Spinal cord (tissue), 10 donors: Measurements from ENCODE around the gene CDHR1. TPM values are rescaled to one million over a fixed set of nuclear protein-coding genes. Genes with fewer than 3 reads are reported as not detected.
A peak's percentile ranks its signal among the peaks of the same experiment; 100 is the strongest.
"Not testable (repeated sequence)": the region's sequence is repeated elsewhere in the genome, so short reads cannot be mapped to it uniquely, and the experiment has no call there.

Experiments
- DNase-seq, 6 donors: peaks; one replicate each; pipeline versions ENCODE4 v3.0.0 to v3.0.0-alpha.2; 2013 to 2015; ENCODE audit warnings: low spot score in 6 of 6, low read depth in 4 of 6
- H3K27ac ChIP-seq: one replicate; pipeline ENCODE4 v1.5.1; 2013; ENCODE audit warnings: low read depth, low read length, control low read depth
- H3K27me3 ChIP-seq: one replicate; pipeline ENCODE4 v1.6.1; 2013; ENCODE audit warnings: low read length; ENCODE audit not compliant: control insufficient read depth, insufficient read depth
- H3K36me3 ChIP-seq: one replicate; pipeline ENCODE4 v1.6.1; 2013; ENCODE audit warnings: low read length; ENCODE audit not compliant: control insufficient read depth, insufficient read depth
- H3K4me1 ChIP-seq: one replicate; pipeline ENCODE4 v1.6.1; 2013; ENCODE audit warnings: low read length; ENCODE audit not compliant: control insufficient read depth, insufficient read depth
- H3K4me3 ChIP-seq: one replicate; pipeline ENCODE4 v1.5.1; 2013; ENCODE audit warnings: low read depth, low read length, control low read depth
- H3K9me3 ChIP-seq: one replicate; pipeline ENCODE4 v1.6.1; 2013; ENCODE audit warnings: low read length; ENCODE audit not compliant: control insufficient read depth, insufficient read depth
- WGBS: methylation state at CpG from one replicate; pipeline ENCODE4 v1.1.5; 2013; ENCODE audit warnings: missing lambda C conversion rate; ENCODE audit not compliant: insufficient coverage; 5-methylcytosine and 5-hydroxymethylcytosine counted together
- polyA plus RNA-seq, 2 donors: library from polyadenylated mRNA; unstranded; fragments of 120-200 nt; gene quantifications; one replicate each; pipeline ENCODE4 v1.2.1, GENCODE V29; 2013; ENCODE audit not compliant: insufficient read length in 2 of 2
- total RNA-seq, 2 donors: library from RNA; depleted of rRNA in 1 of 2; stranded (reverse); fragments of 120-200 nt in 1 of 2; fragments of >200 nt in 1 of 2; gene quantifications; one replicate each; pipeline versions ENCODE4 v1.2.3 to v1.2.4, GENCODE V29; 2013 to 2014
- donor health status: healthy.

Gene CDHR1
- total and polyA plus RNA-seq, 4 donors = 4.7 to 14.1 (median 8.3) TPM

GRCh38 chr10:84159076-84159685, 35.2 kb upstream of the CDHR1 start:
- H3K27me3 ChIP-seq = no peaks in the 10 kb centered on the region
- H3K4me1 ChIP-seq = no peaks in the 10 kb centered on the region
- H3K9me3 ChIP-seq = no peaks in the 10 kb centered on the region
- 36% methylated on average over 5 of the region's 9 CpGs for WGBS
- DNase-seq = peak in 1 of 6 donors; percentile 81
- no peak overlapping the region for H3K27ac ChIP-seq
- peaks cover 4% of the 10 kb centered on the region for H3K36me3 ChIP-seq
- H3K4me3 ChIP-seq = no peak overlapping the region

- Histone ChIP-seq H3K4me1 (no peaks in the 10 kb centered on the region), H3K4me3 (no peak overlapping the region), H3K27ac (no peak overlapping the region), H3K9me3 (no peaks in the 10 kb centered on the region), H3K36me3 (no peaks in the 10 kb centered on the region), H3K27me3 (no peaks in the 10 kb centered on the region)
- WGBS = 76% methylated on average over 1 of the region's 6 CpGs
- DNase-seq = no peak
These were observed 33.5 kb upstream of the CDHR1 start for GRCh38 chr10:84160663-84161362.

- no peak overlapping the region for H3K4me3 ChIP-seq
- no peaks in the 10 kb centered on the region for H3K27me3 ChIP-seq
- no peak overlapping the region for H3K27ac ChIP-seq
- H3K9me3 ChIP-seq = no peaks in the 10 kb centered on the region
- H3K36me3 ChIP-seq = no peaks in the 10 kb centered on the region
- H3K4me1 ChIP-seq = no peaks in the 10 kb centered on the region
- no CpG with 5 or more reads among the region's 2 CpGs for WGBS
- no peak for DNase-seq
These were observed 30.3 kb upstream of the CDHR1 start for GRCh38 chr10:84163996-84164395.

GRCh38 chr10:84164442-84164841, 29.9 kb upstream of the CDHR1 start:
- H3K27me3 ChIP-seq = no peaks in the 10 kb centered on the region
- H3K4me1 ChIP-seq = no peaks in the 10 kb centered on the region
- no peak overlapping the region for H3K4me3 ChIP-seq
- H3K36me3 ChIP-seq = no peaks in the 10 kb centered on the region
- H3K27ac ChIP-seq = no peak overlapping the region
- 50% methylated on average over 2 of the region's 2 CpGs for WGBS
- H3K9me3 ChIP-seq = no peaks in the 10 kb centered on the region
- DNase-seq = no peak

GRCh38 chr10:84166620-84167288, 27.6 kb upstream of the CDHR1 start:
- Histone ChIP-seq H3K9me3 (no peaks in the 10 kb centered on the region), H3K27me3 (no peaks in the 10 kb centered on the region), H3K36me3 (no peaks in the 10 kb centered on the region), H3K4me1 (peaks cover 2% of the 10 kb centered on the region), H3K27ac (no peak overlapping the region), H3K4me3 (no peak overlapping the region)
- DNase-seq = no peak
- WGBS = 94% methylated on average over 4 of the region's 4 CpGs

- no CpG with 5 or more reads among the region's 2 CpGs for WGBS
- not testable (repeated sequence) for DNase-seq, H3K27me3 ChIP-seq, H3K36me3 ChIP-seq, H3K4me1 ChIP-seq, H3K27ac ChIP-seq, H3K4me3 ChIP-seq, H3K9me3 ChIP-seq
These were observed 27.1 kb upstream of the CDHR1 start for GRCh38 chr10:84167289-84167653.

- H3K27me3 ChIP-seq, H3K4me3 ChIP-seq, DNase-seq, H3K4me1 ChIP-seq, H3K27ac ChIP-seq, H3K9me3 ChIP-seq, H3K36me3 ChIP-seq: not testable (repeated sequence)
- 98% methylated on average over 7 of the region's 10 CpGs for WGBS
These were observed 26.0 kb upstream of the CDHR1 start for GRCh38 chr10:84168382-84168781.

- not testable (repeated sequence) for H3K4me1 ChIP-seq
These were observed 23.1 kb upstream of the CDHR1 start for GRCh38 chr10:84171237-84171636.

GRCh38 chr10:84171700-84172466, 22.5 kb upstream of the CDHR1 start:
- H3K4me1 ChIP-seq, DNase-seq, H3K27ac ChIP-seq, H3K9me3 ChIP-seq, H3K27me3 ChIP-seq, H3K4me3 ChIP-seq, H3K36me3 ChIP-seq: not testable (repeated sequence)
- WGBS = 69% methylated on average over 15 of the region's 21 CpGs

More at GRCh38 chr10:84171237-84171636, 23.1 kb upstream of the CDHR1 start:
- H3K36me3 ChIP-seq, H3K4me3 ChIP-seq, H3K27ac ChIP-seq, H3K27me3 ChIP-seq, DNase-seq, H3K9me3 ChIP-seq: not testable (repeated sequence)
- 78% methylated on average over 1 of the region's 2 CpGs for WGBS
